K562 (cell line): ENCODE results near the gene PDE8A. TPM values are rescaled to one million over a fixed set of nuclear protein-coding genes. Genes with fewer than 3 reads are reported as not detected.

Experiments
- ATAC-seq: fragments of 200-7000 bp; cut with Tn5 transposase; 3 replicates; pipeline ENCODE4 v1.9.1; 2020; ENCODE audit warnings: moderate library complexity
- BruUV-seq: library from RNA; stranded (reverse); fragments of 400-500 nt; replicated peaks from 2 replicates; lab custom pipeline; 2021; lab: Mats Ljungman, UMichigan
- CTCF ChIA-PET: fragments of 300-600 bp; formaldehyde crosslinking; extraction: SDS; loops from one replicate; lab custom pipeline; 2021; ENCODE audit warnings: low intra/inter-chr PET ratio; lab: Yijun Ruan, JAX
- POLR2A ChIA-PET: fragments of 300-600, 350-650 bp; sonication (Branson Sonifier 250); formaldehyde crosslinking; extraction: SDS; loops from one replicate; lab custom pipeline; 2021; ENCODE audit warnings: antibody characterized with exemption, inconsistent platforms; lab: Yijun Ruan, JAX
- DNase-seq, 4 experiments: peaks; one replicate each; pipeline versions ENCODE4 v3.0.0 to v3.0.0-alpha.2; 2011 to 2018; ENCODE audit warnings: low spot score in 3 of 4, mixed read lengths in 3 of 4; ENCODE audit errors: extremely low read depth in 1 of 4
- FAIRE-seq: peaks from 2 replicates; lab custom pipeline; 2011; peaks lifted over from hg19 to GRCh38; lab: Jason Lieb, UNC
- H2AFZ ChIP-seq: 2 replicates; pipeline ENCODE4 v1.6.0; 2011; ENCODE audit warnings: low read depth, low read length, control low read depth, inconsistent platforms
- H3K27ac ChIP-seq: fragments of 200-600 bp; 3 replicates; pipeline ENCODE4 v1.8.0; 2011; ENCODE audit warnings: low read depth, mild to moderate bottlenecking, control low read depth, inconsistent platforms, low read length, moderate library complexity, mixed read lengths; ENCODE audit errors: extremely low read depth
- H3K27me3 ChIP-seq, 2 experiments: fragments of 300-600 bp in 1 of 2; 2 replicates in 1 of 2; 3 replicates in 1 of 2; pipeline versions ENCODE4 v1.6.0 to v1.8.0; 2011; ENCODE audit warnings: inconsistent platforms in 2 of 2, low read length in 2 of 2, mild to moderate bottlenecking in 1 of 2, mixed read lengths in 1 of 2, moderate library complexity in 1 of 2; ENCODE audit not compliant: control insufficient read depth in 2 of 2, insufficient read depth in 2 of 2
- H3K36me3 ChIP-seq: fragments of 300-600 bp; 3 replicates; pipeline ENCODE4 v1.8.0; 2011; ENCODE audit warnings: mild to moderate bottlenecking, low read length, inconsistent platforms; ENCODE audit not compliant: control insufficient read depth, insufficient read depth
- H3K4me1 ChIP-seq, 2 experiments: fragments of 200-600 bp in 1 of 2; replicated peaks in 1 of 2; 2 replicates in 1 of 2; 3 replicates in 1 of 2; pipeline versions ENCODE4 v1.5.1 to v1.8.0; 2011; ENCODE audit warnings: inconsistent platforms in 2 of 2, low read length in 2 of 2, mild to moderate bottlenecking in 1 of 2, mixed read lengths in 1 of 2, moderate library complexity in 1 of 2; ENCODE audit not compliant: control insufficient read depth in 2 of 2, insufficient read depth in 2 of 2
- H3K4me2 ChIP-seq: 2 replicates; pipeline ENCODE4 v1.6.1; 2011; ENCODE audit warnings: low read length, control low read depth, inconsistent platforms, mixed read lengths; ENCODE audit not compliant: insufficient read depth
- H3K4me3 ChIP-seq: fragments of 200-600 bp; sonication (generic), shearing (Covaris generic); 2 replicates; pipeline ENCODE4 v1.5.1; 2016; ENCODE audit warnings: control low read depth, inconsistent platforms
- H3K79me2 ChIP-seq: fragments of 200-600 bp; 3 replicates; pipeline ENCODE4 v1.8.0; 2011; ENCODE audit warnings: low read length, inconsistent platforms; ENCODE audit not compliant: control insufficient read depth, insufficient read depth
- H3K9ac ChIP-seq, 2 experiments: 2 replicates each; pipeline versions ENCODE4 v1.6.0 to v1.6.1; 2011; ENCODE audit warnings: low read depth in 2 of 2, low read length in 2 of 2, control low read depth in 1 of 2, inconsistent platforms in 1 of 2, mild to moderate bottlenecking in 1 of 2, mixed read lengths in 1 of 2; ENCODE audit not compliant: insufficient read depth in 1 of 2
- H3K9me1 ChIP-seq: one replicate; pipeline ENCODE4 v1.6.0; 2011; ENCODE audit warnings: inconsistent platforms, mild to moderate bottlenecking, low read length, moderate library complexity; ENCODE audit not compliant: control insufficient read depth, insufficient read depth
- H3K9me3 ChIP-seq: replicated peaks from 2 replicates; pipeline ENCODE4 v1.5.1; 2011; ENCODE audit warnings: low read depth, low read length, inconsistent platforms; ENCODE audit not compliant: control insufficient read depth, insufficient read depth
- H4K20me1 ChIP-seq: replicated peaks from 2 replicates; pipeline ENCODE4 v1.6.1; 2011; ENCODE audit warnings: low read length, inconsistent platforms, mixed read lengths; ENCODE audit not compliant: control insufficient read depth, insufficient read depth
- CBFA2T3 ChIP-seq: fragments of 450-650 bp; IDR thresholded peaks from 2 replicates; pipeline ENCODE4 v1.6.1; 2017
- E2F8 ChIP-seq: fragments of 450-650 bp; IDR thresholded peaks from 2 replicates; pipeline ENCODE4 v1.7.1; 2018; ENCODE audit warnings: mild to moderate bottlenecking, low read depth; ENCODE audit not compliant: partially characterized antibody
- ERF ChIP-seq: fragments of 450-650 bp; formaldehyde crosslinking; IDR thresholded peaks from 2 replicates; pipeline ENCODE4 v1.4.0; 2020; ENCODE audit warnings: mild to moderate bottlenecking, mixed read lengths
- ETV1 ChIP-seq: fragments of 450-650 bp; conservative IDR thresholded peaks from 2 replicates; pipeline ENCODE4 v1.6.1; 2016; ENCODE audit warnings: missing genetic modification characterization, control low read depth, low read depth, missing compliant biosample characterization
- SPI1 ChIP-seq: IDR thresholded peaks from 2 replicates; pipeline ENCODE4 v1.6.1; 2011; ENCODE audit warnings: low read depth, low read length, control low read depth, borderline replicate concordance
- TCF3 ChIP-seq: sonication (generic); formaldehyde crosslinking; IDR thresholded peaks from 2 replicates; pipeline ENCODE4 v1.4.0; 2020; ENCODE audit warnings: mild to moderate bottlenecking, missing genetic modification reagents
- ZNF280B ChIP-seq: fragments of 250-450 bp; sonication (Bioruptor Pico); IDR thresholded peaks from 2 replicates; pipeline ENCODE4 v1.5.1; 2021; ENCODE audit warnings: mild to moderate bottlenecking
- WGBS: fragments of 100-300 bp; shearing (Covaris generic); methylation state at CpG from one replicate; pipeline ENCODE4 v1.1.6; 2016; ENCODE audit warnings: low coverage, mixed read lengths; ENCODE audit not compliant: insufficient coverage; ENCODE audit errors: missing lambda C conversion rate; 5-methylcytosine and 5-hydroxymethylcytosine counted together
- in situ Hi-C: fragments of 300-500 bp; cut with MboI; formaldehyde crosslinking; loops from 4 replicates; pipeline ENCODE4 v1.15.0; 2018; ENCODE audit warnings: inconsistent platforms, mixed read lengths
- intact Hi-C: fragments of 100-400 bp; cut with micrococcal nuclease; formaldehyde crosslinking; loops from 2 replicates; pipeline ENCODE4 v1.14.2; 2022
- polyA plus RNA-seq, 8 experiments: library from polyadenylated mRNA; depleted of rRNA in 4 of 8; stranded (reverse) in 5 of 8; unstranded in 3 of 8; fragments of >200 nt; fragmentation: Nextera tagmentation in 2 of 8; fragmentation: Illumina TruSeq in 1 of 8; extraction: Ambion mirVana in 2 of 8; extraction: Trizol in 1 of 8; gene quantifications; 2 replicates each; pipeline versions ENCODE4 v1.2.1 to v1.2.3, GENCODE V29; 2011 to 2014; ENCODE audit warnings: inconsistent platforms in 1 of 8, missing spikeins in 1 of 8
- total RNA-seq, 7 experiments: library from RNA; depleted of rRNA in 6 of 7; stranded (reverse); fragments of >200 nt in 6 of 7; fragmentation: Illumina TruSeq in 2 of 7; extraction: Trizol in 2 of 7; gene quantifications; 2 replicates each; pipeline versions ENCODE4 v1.2.1 to v1.2.3, GENCODE V29; 2011 to 2021; ENCODE audit warnings: low replicate concordance in 1 of 7

The PDE8A gene
- total and polyA plus RNA-seq, 9 of the 15 experiments (the other 6 are each of a cell fraction or from before 2014, with no cell fraction given): 5.9 to 40.3 (median 19.8) TPM

- TF ChIP-seq E2F8 (no peak), ERF (CRISPR knock-in tag) (no peak), ZNF280B (CRISPR knock-in tag) (no peak)
These were observed 113.9 kb downstream of the PDE8A start (continued) for GRCh38 chr15:85095566-85095965.

DNA sequence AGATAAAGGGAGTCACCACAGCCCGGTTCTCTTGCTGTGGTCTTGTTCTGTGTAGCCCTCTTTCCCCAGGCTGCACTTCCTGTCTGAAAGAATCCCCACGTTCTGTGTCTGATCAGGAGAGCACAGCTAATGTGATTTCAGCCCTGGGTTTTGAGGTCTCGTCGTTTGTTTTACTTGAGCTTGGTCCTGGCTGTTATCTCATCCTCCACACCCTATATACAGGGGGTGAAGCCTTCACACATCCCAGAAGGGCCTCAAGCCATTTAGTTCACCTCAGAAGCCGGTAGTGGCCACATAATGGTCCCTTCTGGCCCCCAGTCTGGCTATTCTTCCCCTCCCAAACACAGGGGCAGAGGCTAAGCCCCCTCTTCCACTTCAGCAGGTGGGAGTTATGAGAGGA lies 115.6 kb downstream of the PDE8A start:
- H3K4me1 ChIP-seq: peaks cover 3 to 9% of the 10 kb centered on the region in 2 experiments; a peak in 3 of 5 replicates
- no peak overlapping the region for H2AFZ ChIP-seq
- intact Hi-C loops: no loop called here
- H3K79me2 ChIP-seq: no peaks in the 10 kb centered on the region
- in situ Hi-C loops: no loop called here
- peaks cover 46% of the 10 kb centered on the region for H3K36me3 ChIP-seq
- H3K4me3 ChIP-seq: no peak overlapping the region
- H3K27me3 ChIP-seq: no peaks in the 10 kb centered on the region
- peak overlapping the region; percentile 31; the same call in 1 of the 3 replicates for H3K27ac ChIP-seq
- POLR2A ChIA-PET: interaction anchor here (0.7 to 2.1 kb wide), 6 partner anchors 9 to 202 kb away, joined by 3 to 11 read pairs (median 4); no protein-coding TSS in a partner anchor
- 20% methylated on average over 5 of the region's 5 CpGs for WGBS
- TF ChIP-seq CBFA2T3: peak; percentile 31; the same call in 1 of the 2 replicates
- TF ChIP-seq ETV1 (tag): no peak
- peak; percentile 34; the same call in 1 of the 2 replicates for TF ChIP-seq TCF3 (CRISPR knock-in tag)
- 0 out of 2 replicates have a peak, but pooled peaks have one; percentile 10 for TF ChIP-seq SPI1
- no peak overlapping the region; a peak in 1 of 4 replicates for H3K9ac ChIP-seq
- H3K4me2 ChIP-seq: no peak overlapping the region
- ATAC-seq: peak; percentile 82
- peak in 2 of 4 experiments; percentile 57 to 66 for DNase-seq
- no peaks in the 10 kb centered on the region for H4K20me1 ChIP-seq
- CTCF ChIA-PET: no interaction called here
- BruUV-seq: no TSS peak
- no peaks in the 10 kb centered on the region for H3K9me1 ChIP-seq
- peak; percentile 77 for FAIRE-seq
- H3K9me3 ChIP-seq: no peaks in the 10 kb centered on the region
